ENCODE data around the gene CD151.

CD151 gene

DNA sequence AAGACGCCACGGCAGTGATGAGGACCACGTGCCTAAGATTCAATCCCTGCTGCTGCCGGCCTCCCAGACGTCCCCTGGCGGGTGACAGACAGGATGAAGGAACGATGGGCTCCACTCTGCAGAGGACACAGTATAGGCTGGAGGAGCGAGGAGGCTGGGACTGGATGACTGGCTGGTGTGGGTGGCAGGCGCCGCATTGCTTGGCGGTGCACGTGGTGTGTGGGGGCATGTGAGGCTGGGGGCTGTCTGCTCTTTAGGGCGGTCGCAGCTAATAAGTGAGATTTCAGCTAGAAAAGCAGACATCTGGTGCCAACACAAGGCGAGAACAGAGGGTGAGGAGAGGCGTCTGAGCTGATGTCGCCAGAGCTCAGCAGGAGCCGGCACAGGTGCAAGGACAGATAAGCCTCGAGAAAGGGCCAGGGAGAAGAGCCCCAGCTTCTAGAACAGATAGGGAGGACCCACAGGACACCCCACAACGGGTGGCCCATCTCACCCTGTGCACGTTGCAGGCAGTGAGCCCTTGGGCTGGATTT, 43.1 kb downstream of the CD151 start:
- DNase-seq, result no peak

DNA sequence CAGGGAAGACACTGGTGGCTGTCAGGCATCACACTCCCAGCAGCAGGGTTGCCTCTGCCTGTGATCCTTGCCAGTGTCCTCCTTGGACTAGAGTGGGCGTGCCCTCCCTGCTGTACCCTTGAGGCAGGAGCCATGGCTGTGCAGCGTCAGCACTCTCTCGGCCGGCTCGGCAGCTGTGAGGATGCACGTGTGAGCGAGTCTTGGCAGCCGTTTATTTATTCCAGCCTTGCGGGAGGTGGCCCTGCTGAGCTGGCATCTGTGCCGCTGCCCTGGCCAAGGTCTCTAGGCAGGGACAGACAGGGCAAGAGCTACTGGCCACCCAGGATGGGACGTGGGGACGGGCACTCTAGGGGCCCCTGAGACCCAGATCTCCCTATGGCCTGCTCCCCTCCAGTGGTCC, 43.8 kb downstream of the CD151 start:
- no peak for DNase-seq

DNA sequence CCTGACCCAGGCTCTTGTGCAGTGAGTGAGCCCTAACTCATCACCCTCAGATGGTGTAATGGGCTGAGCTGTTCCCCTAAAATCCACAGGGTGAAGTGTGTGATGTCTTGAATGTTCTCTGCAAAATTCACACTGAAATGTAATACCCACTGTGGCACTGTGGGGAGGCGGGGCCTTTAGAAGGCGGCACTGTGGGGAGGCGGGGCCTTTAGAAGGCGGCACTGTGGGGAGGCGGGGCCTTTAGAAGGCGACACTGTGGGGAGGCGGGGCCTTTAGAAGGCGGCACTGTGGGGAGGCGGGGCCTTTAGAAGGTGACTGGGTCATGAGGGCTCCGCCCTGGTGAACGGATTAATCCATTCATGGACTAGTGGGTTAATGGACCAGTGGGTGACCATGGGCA, 44.8 kb downstream of the CD151 start:
- DNase-seq, result peak; percentile 37

DNA sequence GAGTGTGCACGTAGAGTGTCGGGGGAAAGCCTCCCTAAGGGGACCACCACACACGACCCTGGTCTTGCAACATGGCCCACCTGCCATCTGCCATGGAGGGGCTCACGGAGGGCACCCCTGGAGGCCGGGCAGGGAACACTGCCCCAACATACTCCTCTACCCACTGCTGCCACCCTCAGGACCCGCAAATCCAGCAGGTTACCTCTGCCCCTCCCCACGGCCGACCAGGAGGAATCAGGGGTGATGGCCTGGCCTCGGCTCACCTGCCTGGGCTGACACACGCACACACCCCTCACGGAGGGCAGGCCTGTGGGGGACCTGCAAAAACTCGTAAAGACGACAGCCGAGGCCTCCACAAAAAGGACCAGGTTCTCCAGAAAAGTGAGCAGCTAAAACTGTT, 47.7 kb downstream of the CD151 start:
- DNase-seq, result no peak

DNA sequence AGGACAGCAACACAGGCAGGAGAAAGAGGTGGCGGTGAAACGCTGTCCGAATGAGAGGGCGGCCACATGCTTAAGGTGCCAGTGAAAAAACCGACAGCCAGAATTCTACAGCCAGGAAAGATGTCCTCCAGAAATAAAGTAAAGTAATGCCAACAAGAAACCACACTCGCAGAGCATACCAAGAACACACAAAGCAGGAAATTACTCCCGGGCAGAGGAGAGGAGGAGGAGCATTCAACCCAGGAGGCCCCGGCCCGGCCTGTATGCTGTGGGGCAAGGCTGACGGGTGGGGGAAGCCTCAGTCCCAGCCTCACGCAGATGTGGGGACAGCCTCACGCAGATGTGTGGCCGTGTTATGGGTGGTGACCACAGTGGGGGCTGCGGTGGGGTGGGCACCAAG, 49.8 kb downstream of the CD151 start:
- no peak for DNase-seq

DNA sequence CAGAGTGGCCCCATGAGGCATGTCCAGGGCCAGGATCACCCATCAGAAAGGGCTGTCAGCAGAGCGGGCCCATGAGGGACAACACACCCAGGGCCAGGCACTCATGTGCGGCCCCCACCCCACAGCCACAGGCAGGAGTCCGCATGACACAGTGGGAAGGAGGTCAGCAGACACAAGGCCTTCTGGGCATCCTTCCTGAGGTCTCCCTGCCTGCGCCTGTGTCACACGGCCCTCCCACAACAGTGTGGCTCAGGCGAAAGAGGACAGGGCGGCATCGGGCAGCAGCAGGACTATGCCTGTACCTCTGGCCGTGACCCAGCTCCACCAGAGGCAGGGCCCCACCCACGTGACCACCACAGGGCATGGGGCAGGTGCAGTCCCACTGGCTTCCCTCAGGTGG, 50.8 kb downstream of the CD151 start:
- no peak for DNase-seq

DNA sequence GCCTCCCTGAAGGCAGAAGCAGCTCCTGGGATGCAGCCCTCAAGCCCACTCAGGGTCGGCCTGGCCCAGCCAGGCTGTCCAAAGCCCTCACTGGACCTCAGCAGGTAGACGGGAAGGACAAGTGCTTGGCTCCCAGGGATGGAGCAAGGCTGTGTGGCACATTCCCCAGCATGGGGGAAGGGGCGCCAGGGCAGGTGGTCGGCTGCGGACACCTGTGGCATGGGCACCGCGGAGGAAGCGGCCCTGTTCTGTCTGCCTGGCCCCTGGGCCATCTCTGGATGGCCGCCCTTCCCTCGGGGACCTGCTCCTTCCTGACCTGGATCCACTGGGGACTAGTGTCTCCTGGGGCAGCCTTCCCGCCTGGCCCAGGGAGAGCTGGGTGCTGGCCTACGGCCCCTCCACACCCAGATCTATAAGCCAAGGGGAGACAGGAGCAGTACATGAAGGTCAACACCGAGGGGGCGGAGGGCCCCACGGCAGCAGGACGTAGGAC, 51.9 kb downstream of the CD151 start:
- DNase-seq, result no peak

DNA sequence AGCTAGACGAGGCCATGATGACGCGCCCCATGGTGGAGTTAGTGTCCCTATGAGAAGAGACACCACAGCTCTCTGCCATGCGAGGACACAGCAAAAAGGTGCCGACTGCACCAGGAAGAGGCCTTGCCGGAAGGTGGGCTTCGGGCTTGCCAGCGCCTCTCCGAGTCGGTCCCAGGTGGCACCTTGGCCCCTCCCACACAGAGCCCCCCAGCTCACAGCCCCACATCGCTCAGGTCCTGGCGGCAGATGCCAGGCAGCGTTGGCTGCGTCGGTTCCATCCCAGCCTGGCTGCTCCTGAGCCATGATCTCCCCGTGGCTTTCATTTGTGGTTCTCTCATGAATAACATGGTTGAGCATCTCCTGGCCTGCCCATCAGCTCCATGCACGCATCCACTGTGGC, 53.8 kb downstream of the CD151 start:
- no peak for DNase-seq

DNA sequence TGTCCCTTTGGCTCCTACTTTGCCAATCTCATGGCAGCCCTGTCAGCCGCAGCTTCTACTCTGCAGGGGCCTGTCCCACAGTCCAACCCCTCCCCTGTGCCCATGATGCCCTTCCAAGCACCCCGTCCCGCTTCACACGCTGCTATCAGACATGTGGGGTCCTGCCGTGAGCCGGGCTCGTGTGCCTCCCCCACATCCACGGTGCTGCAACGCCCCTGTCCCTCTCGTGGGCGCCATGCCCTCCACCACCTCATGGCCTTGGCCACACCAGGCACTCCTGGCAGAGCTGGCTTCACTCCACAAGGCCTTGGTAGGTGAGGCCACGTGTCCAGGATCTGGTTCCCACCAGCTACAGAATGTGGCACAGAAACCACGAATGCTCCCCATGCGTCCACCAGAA, 54.8 kb downstream of the CD151 start:
- no peak for DNase-seq

Data from activated CD4-positive, alpha-beta T cell treated with anti-CD3 and anti-CD28 coated beads, Interleukin-2, amount 50 U/mL, for 16 hours (primary cell).